NCI-H748 treated with DMSO at 0.1 percent for 48 hours (cell line): ENCODE data around the gene TMEM252.

ENCODE experiments used
- DNase-seq: peaks from one replicate; lab custom pipeline; 2025; lab: John Stamatoyannopoulos, UW

Gene TMEM252

DNA sequence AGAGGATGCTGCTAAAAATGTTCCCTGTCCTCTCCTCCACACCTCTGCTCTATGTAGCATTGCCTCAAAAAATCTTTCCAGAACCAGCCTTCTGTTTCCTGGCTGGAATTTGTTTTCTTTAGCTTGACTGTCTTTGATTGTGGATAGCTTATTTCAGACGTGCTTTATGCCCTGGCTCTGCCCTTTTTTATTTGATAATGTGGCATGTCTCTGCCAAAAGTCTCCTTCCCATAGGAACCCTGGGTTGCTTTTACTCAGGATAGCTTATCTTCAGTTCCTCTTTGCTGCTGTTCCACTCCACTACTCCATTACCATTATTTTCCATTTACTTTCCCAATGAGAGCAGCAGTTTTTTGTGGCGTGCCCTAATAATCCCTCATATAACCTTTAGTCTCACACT, 885 bp upstream of the TMEM252 start:
- DNase-seq = no peak

DNA sequence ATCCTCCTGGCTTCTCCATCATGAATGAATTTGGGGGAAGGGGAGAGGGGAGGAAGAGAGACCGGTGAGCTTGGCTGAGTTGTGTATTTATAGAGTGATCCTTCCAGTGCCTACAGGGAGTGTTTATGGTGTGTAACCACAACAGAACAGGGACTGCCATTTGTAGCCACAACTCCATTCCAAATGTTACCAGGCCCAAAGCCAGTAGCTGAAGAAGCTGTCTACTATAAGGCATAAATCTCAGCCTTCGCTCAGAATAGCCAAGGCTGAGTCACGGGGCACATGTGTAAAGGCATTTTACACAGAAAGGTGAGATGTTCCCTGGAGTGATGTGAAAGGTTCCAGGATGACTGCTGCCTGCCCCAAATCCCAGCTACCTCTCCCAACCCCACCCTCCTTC, 2.5 kb downstream of the TMEM252 start:
- DNase-seq = no peak

DNA sequence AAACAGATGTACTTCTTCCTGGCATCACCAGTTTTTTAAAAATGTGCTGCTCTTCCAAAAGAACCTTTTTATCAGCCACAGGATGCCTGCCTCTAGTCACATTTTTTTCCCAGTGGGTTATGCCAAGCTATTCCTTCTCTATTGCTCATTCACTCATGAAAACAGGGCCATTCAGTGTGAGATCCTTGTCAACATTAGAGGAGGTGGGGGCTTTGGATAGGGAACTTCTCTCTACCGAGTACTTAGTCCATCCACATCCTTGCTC, 3.1 kb downstream of the TMEM252 start:
- no peak for DNase-seq

DNA sequence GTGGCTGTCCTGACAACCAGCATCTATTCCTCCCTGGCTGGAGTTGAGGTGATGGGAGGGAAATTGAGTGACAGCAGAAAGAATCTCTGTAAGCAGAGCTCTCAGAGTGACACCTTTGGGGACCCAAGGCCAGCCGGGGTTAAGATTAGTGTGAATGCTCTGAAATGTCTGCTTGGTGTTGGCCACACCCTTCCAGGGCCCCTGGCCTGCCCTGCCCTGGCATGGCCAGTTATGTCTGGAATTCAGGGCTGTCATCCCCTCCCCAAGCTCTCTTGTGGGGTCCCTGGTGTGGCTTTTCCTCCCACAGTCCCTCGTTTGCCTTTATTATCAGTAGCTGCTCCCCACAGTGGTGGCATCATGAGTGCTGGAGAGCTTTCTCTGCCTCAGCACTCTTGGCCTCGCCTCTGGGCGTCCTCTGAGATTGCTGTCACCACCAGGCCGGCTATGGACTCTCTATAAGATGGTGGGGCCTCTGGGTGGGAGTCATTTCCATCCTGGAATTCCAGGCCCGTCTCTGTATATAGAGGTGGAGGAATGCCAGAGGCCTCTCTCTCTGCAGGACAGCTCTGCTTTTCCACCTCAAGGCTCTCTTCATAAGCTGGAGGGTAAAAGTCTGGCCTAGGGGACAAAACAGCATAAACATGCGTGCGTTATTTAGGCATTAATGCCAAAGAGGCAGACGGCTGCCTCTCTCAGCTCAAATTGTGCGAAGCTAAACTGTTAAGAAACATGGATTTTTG, 3.6 kb downstream of the TMEM252 start:
- DNase-seq = no peak

DNA sequence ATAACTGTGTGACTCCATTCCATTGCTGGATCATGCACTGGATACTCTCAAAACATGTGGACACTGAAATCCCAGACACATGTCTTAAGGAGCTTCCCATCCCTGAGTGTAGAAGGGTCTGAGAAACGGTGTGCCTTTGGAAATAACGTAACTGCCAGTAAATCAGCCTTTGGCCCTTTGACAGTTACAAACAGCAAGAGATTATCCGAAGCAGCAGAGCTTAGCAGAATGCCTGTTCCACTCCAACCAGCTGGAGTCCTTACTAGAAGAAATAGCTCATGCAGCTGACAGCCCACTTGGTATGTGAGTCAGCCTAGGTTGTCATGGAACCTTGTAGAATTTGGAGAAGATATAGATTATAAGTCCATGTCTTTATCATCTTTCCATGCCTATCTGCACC, 7.0 kb downstream of the TMEM252 start:
- DNase-seq = no peak

DNA sequence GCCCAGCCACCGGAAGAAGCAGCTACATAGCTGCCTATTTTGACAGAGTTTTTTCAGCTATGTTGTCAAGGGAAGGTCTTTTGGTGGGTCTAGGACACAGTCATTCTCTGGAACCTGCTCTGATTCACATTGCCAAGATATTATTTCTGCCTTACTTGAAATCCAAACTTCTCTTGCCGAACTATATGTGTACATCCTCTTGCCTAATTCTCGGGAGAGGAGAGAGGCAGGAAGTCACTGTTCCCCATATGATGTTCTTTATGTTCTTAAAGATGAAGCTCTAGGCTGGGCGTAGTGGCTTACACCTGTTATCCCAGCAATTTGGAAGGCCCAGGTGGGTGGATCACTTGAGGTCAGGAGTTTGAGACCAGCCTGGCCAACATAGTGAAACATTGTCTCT, 8.6 kb downstream of the TMEM252 start:
- no peak for DNase-seq

DNA sequence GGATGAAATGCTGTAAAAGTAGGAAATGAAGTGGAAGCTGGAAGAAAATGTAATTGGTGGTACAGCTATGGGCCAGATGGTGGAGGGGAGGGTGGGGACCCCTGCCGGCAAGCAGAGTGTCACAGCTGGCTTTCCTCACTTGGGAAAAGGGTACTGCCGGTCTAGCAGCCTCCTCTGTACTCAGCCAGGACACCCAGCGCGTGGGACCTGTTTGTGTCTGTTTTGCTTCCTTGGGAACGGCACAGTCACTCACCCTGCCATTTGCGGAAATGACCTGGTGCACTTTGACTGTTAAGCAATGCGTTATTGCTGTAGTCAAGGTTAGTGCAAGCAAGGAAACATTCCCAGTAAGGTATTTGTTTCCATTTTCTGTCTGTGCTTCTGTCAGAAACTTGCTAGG, 10.1 kb downstream of the TMEM252 start:
- no peak for DNase-seq

DNA sequence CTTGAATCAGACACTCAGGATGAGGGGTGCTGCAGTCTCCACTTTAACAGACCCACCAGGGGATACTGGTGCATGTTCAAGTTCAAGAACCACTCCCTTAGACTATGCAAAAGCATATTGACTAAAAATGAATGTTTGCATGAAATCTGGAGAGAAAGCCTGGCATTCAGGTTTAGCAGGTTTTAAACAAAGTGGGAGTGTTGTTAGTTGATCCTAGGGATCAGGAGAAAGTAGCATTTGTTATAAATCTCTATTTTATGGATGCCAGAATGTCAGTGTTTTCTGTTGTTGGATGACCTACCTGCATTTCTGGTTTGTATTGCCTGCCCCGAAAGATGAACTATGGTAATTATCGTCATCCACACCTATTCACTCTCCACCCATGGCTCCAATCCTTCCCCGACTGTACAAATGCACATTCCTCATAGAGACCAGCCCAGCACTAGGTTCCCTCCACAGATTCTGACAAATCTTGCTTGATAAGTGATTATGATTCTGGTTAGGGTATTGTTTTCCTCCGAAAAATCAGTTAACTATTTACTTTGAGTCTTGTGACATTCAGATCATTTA, 17.2 kb downstream of the TMEM252 start:
- peak; percentile 29 for DNase-seq

DNA sequence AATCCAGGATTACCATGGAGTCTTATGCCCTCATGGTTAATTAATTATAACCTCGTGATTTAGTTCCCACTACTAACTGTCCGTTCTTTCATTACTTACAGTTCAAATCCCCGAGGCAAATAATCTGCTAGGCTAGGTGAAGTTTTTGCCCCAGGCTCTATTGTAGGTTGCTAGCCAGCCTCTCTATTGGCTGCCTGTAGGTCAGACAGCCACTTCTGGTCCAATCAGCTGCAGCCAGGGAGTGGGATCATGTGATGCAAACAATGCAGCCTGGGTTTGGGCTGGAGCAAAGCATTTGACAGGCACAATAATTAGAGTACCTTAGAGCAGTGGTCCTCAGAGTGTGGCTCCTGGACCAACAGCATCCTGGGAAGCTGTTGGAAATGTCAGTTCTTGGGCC, 17.7 kb downstream of the TMEM252 start:
- DNase-seq = no peak

DNA sequence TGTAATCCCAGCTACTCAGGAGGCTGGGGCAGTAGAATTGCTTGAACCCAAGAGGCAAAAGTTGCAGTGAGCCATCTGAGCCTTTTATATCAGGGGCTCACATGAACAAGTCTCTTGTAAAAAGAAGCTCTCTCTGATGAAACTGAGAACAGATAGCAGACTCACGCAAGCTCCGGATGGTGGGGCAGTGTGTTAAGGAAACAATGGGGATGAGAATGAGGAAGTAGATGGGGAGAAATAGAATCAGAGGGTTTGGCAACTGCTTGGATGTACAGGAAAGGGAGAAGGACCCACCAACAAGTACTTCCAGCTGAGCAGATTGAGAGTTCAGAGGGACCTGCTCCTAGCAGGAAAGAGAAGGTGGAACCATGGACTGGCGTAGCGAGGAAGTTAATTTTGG, 18.6 kb downstream of the TMEM252 start:
- no peak for DNase-seq

DNA sequence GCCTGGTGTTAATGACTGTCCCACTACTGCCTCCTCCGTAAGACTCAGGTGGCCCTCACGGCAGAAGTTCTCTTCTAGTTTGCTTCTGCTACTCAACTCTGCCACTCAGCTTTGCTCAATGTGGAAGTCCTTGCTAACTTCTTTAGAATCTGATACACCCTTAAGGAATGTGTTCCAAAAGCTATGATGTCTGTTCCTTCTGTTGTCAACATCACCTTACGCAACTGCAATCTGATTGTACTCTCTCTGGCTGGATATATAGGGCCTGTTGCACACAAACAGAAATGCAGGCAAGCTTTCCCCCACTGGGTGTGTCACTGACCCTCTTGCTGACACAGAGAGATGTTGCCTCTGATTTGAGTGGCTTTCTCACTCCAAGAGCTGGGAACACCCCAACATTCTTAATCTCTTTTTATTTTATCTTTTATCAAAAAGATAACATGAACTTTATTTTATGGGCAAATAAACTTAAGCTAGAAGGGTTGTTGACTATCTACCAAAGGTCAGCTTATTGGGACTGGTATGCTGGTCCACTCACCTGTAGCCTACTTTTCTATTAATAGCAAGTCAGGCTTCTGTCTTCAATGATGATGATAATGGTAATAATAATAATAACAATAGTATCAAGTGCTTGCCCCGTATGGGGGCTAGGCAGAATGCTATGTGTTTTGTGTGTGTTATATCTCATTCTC, 25.2 kb downstream of the TMEM252 start:
- no peak for DNase-seq

DNA sequence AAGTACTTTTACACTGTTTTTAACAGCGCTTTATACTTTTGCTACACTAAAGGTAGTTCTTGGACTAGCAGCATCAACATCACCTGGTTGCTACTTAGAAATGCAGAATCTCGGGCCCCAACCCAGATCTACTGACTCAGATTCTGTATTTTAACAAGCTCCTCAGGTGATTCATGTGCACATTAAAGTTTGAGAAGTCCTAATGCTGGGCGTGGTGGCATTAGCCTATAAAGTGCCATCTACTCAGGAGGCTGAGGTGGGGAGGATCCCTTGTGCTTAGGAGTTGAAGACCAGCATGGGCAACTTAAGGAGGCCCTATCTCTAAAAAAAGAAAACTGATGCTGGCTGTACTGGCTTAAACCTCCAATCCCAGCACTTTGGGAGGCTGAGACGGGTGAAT, 26.7 kb downstream of the TMEM252 start:
- DNase-seq = no peak

DNA sequence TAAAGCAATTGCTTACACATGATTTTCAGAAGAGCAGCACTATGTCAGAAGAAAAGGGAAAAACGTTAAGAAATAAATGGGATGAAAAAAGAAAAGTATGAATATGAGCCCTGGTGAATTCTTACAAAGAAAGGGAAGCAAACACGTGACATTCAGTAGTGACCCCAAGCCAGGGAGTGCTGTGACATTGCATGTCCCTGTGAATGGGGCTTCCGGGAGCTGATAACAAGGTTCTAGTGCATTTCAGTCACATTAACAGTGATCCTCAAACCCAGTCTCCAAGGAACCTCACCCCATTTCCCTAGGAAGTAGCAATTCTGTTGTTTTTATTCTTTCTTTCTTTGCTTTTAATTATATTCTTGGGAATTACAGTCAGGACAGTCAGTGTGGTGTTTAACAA, 27.3 kb downstream of the TMEM252 start:
- no peak for DNase-seq

DNA sequence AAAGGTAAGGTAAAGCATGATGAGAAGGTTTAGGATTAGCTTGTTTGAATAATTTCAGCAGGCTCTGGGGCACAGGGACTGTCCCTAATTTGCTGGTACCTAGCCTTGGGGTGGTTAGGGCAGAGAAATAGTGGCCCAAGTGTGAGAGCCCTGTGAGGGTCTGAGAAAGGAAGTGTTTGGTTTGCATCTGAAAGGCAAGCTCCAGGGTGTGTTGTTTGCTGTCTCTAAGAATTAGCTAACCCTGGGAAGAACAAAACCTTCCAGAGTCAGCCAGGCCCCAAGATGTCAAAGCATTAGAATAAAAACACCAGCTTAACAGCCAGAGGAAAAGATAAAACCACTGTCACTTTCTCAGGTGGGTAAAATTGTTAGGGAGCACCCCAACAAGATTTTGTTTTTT, 31.0 kb downstream of the TMEM252 start:
- DNase-seq = no peak

DNA sequence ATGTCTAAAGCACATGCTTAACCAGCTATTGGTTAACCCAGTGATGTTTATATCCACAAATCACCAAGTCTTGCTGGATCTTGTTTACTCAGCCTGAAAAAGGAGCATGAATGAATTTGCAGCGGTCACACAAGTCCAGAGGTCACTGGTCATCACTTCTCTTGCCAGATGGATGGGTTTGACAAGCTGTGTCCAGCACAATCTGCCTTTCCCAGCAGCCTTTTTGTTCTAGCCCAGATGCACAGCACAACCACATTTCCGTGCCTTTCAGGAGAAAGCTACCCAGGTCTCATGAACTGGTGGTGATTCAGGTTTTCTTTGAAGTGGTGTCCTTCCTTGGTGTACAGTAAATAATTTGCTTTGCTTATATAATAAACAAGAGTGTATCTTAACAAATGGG, 32.1 kb downstream of the TMEM252 start:
- DNase-seq = no peak

DNA sequence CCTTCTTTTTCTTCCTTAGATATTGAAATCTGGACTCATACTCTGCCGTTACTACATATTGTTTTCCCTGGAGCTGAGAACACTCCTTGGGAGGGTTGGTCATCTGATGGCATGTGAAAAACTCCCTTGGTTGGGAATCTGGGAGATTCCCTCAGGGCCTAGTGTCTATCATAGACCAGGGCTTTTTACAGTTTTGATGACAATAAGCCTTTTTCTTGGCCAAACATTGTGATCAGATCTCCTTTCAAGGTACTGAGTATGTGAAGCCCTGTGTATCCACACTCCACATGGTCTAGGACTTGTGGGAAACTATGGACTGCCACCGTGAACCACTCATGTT, 32.9 kb downstream of the TMEM252 start:
- no peak for DNase-seq

DNA sequence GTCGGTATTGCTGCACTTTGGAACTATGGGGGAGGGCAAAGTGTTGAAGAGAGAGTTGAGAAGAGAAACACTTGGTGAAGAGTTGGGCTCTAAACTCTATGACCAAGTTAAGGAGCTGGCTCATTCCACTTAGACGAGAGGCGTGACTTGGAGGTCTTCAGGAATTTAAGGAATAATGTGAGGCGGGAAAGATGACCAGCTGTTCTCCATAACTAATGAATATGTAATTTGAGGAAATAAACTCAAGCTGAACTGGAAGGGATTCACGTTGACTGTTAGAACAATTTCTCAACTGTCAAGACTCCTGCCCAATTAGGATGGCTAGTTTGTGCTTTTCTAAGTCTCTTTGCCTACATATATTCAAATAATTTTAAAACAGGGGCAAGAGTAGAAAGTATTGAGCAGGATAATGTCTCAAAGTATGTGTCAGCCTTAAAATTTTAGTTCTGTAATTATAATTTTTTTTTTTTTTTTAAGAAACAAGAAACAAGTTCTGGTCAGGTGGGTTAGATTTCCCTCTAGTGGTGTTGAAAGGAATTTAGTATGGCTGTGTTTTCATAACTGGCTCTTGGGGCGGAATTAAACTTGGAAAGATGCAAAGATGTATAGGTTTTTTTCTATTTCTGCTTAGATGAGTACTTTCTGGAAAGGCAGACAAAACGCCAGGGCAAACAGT, 33.4 kb downstream of the TMEM252 start:
- peak; percentile 16 for DNase-seq

DNA sequence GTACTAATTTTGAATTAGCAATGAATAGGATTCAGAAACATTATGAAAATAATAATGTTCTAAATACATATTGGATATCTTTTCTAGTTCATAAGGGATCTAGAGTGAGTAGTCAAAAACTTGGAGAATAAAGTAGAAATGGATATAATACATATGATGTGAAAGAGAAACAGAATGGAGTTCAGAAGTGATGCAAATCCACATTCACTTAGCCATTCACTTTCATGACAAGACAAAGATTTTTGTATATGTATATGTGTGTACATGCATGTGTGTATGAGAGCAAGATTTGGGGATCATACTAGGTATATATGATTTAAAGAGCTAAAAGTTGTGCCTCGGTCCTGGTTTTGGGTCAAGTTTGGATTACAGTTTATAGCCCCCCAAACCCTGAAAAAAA, 34.1 kb downstream of the TMEM252 start:
- no peak for DNase-seq

DNA sequence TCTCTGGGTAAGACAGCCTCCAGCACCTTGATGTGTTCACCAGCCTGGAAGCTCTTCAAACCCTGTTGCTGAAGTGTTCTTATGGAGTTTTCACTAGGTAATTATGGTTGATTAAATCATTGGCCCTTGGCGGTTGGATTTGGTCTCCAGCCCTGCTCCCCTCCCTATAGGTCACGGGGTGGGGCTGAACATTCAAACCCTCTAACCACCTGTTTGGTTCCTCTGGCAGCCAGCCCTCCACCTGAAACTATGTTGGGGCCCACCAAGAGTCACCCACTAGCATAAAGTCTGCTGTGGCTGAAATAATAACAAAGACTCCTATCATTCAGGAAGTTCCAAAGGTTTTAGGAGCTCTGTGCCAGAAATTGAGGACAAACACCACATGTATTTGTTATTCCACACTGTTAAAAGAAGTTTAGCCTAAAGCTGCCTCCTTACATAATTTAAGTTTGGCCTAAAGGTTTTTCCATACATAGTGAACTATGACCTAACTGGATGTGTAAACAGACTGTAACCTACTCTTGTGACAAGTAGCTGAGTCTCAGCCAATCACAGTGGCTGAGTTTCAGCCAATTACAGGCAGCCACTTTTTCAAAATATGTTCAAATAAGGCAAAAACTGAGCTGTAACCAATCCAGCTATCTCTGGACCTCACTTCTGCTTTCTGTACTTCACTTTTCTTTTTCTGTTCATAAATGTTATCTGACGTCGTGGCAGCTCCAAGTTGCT, 34.8 kb downstream of the TMEM252 start:
- no peak for DNase-seq

DNA sequence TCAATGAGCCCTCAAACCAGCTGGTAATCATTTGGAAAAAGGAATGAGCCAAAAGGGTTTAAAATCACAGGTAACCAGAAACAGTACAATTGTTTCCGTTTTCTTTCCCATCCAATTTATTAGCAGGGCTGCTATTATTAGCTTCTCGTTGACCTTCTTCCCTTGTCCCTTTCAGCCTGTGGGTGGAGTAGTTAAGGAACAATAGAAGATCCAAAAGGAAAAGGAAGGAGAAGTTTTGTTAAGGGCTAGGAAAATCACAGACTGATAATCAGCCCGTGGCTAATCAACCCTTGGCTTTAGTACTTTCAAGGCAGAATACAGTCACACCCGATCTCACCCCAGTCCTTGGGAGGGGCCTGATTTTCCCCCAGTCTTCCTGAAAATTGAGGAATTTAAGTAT, 38.4 kb downstream of the TMEM252 start:
- no peak for DNase-seq

DNA sequence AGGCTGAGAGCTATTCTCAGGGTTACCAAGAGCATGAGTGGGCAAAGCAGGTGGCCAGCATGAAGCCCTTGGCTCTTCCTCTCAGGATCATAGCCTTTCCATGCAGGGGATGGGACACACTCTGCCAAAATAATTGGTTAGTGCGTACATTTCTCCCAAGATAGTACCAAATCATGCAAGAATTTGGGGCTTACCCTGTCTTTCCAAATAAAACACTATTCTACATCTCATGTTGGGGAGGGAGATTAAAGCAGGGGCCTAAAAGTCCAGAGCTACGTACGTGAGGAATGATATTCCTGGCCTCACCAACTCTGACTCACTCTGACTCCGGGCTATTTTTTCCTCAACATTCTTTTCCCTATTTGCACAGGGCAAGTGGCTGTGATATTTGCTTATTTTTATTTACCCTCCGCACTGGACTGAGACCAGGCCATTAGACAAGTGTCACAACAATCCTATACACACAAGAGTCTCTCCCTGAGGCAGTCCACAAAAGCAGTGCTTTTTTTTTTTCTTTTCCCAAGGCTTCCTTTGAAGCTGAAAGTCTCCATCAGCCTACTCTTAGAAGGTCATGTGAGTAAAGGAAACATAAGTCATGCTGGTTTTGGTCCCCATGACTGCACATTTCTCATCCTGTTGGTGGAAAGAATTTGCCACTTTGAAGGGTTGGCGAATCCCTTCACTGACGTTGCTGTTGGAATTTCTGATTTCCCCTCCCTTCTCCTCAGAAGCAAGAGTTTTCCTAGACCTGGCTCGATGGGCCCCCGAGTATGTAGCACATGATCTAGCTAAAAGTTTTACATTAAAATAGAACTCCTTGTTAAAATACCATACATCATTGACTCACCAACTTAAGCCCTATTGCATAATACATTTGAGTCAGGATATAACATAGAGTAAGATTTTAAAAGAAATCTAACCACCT, 40.0 kb downstream of the TMEM252 start:
- no peak for DNase-seq

DNA sequence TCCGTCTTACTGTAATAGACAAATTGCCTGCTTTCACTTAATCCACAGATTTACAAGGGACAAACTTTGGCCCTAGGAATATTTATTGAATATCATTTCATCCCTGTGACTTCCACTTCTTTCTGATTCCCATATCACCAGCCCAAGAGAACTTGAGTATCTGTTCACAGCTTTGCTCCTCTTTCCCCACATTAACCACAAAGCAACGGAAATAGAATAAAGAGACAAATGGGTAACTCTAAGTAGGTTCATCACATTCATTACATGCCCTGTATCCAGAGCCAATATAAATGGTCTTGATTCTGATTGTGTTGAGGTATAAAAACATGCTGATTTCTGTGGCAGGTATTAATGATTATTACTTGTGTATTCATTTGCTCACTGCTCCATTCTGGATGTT, 41.9 kb downstream of the TMEM252 start:
- DNase-seq = no peak
